ENCODE measurements around the gene SAMD14. TPM values are rescaled to one million over a fixed set of nuclear protein-coding genes. Genes with fewer than 3 reads are reported as not detected.

SAMD14 gene
- total RNA-seq, 2 experiments from 2014 or later, result 0.59 TPM; not detected in 1

DNA sequence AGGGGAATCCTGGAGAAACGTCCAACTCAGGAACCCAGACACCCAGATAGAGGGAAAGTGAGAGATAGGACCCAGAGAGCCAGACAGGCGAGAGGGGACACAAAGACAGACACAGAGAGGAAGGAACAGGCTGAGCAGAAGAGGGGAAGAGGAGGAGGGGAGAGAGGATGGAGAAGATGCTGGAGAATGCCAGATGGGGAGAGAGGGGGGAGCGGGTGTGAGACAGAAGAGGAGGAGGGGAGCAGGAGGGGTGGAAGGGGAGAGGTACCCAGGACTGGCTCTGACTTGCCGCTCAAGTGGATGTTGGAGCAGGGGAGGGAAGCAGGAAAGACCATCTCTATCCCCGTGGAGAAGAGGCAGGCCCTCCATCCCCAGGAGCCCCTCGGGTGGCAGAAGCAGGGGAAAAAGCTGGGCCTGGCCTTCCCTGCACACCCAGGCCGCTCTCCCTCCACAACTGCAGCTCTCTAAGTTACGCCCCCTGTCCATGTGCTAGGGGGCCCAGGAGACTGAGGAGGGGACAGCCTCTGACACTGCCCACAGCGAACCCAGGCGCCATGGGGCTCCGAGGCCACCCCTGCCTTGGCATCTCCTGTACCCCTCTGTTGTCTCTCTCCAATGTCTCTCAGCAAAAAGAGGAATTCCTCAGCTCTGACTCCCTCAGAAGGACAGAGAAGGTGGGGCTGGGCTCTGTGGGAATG is 15.7 kb upstream of the SAMD14 start:
- Histone ChIP-seq H3K4me2 (ENCODE audit: low read length) (peak overlapping the region; percentile 95), H3K79me2 (ENCODE audit: insufficient read depth, low read depth, low read length) (peaks cover 55% of the 10 kb centered on the region), H2AFZ (ENCODE audit: low read length) (no peak overlapping the region), H4K20me1 (ENCODE audit: insufficient read depth, low read length) (peaks cover 22% of the 10 kb centered on the region), H3K9me2 (ENCODE audit: insufficient read depth, low read length) (no peaks in the 10 kb centered on the region), H3K4me1 (ENCODE audit: insufficient read depth, low read length, poor library complexity, severe bottlenecking) (peaks cover 41% of the 10 kb centered on the region), H3K4me3 (ENCODE audit: low read depth, low read length, poor library complexity, severe bottlenecking) (peak overlapping the region; percentile 89), H3K9me3 (ENCODE audit: low read length) (no peaks in the 10 kb centered on the region), H3K36me3 (ENCODE audit: insufficient read depth, low read length) (peaks cover 83% of the 10 kb centered on the region), H3K27ac (ENCODE audit: low read depth, low read length, poor library complexity, severe bottlenecking) (no peak overlapping the region)
- intact Hi-C loops (cut with micrococcal nuclease; ENCODE audit: unreplicated experiment), result no loop called here
- TF ChIP-seq EZH2phosphoT487 (IDR thresholded peaks at IDR 0.05; ENCODE audit: borderline replicate concordance, low read depth, low read length), result no peak
- TF ChIP-seq, protein P1, sequence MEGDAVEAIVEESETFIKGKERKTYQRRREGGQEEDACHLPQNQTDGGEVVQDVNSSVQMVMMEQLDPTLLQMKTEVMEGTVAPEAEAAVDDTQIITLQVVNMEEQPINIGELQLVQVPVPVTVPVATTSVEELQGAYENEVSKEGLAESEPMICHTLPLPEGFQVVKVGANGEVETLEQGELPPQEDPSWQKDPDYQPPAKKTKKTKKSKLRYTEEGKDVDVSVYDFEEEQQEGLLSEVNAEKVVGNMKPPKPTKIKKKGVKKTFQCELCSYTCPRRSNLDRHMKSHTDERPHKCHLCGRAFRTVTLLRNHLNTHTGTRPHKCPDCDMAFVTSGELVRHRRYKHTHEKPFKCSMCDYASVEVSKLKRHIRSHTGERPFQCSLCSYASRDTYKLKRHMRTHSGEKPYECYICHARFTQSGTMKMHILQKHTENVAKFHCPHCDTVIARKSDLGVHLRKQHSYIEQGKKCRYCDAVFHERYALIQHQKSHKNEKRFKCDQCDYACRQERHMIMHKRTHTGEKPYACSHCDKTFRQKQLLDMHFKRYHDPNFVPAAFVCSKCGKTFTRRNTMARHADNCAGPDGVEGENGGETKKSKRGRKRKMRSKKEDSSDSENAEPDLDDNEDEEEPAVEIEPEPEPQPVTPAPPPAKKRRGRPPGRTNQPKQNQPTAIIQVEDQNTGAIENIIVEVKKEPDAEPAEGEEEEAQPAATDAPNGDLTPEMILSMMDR (conservative IDR thresholded peaks at IDR 0.05; ENCODE audit: low read length), result no peak
- POLR2A ChIA-PET, result interaction anchor here (0.9 kb wide), 1 partner anchor 15 kb away, joined by 3 read pairs; no protein-coding TSS in a partner anchor
- DNase-seq (ENCODE audit: low spot score), result no peak
- CTCF ChIA-PET (ENCODE audit: unreplicated experiment), result interaction anchor here (1.0 to 1.1 kb wide), 2 partner anchors 9 to 52 kb away, joined by 3 read pairs; no protein-coding TSS in a partner anchor
- no TSS peak for BruUV-seq (replicated peaks)

GRCh38 chr17:50144845-50145531 is 15.0 kb upstream of the SAMD14 start:
- H3K79me2 ChIP-seq (ENCODE audit: insufficient read depth, low read depth, low read length), result peaks cover 50% of the 10 kb centered on the region
- CTCF ChIA-PET (ENCODE audit: unreplicated experiment), result no interaction called here
- peaks cover 48% of the 10 kb centered on the region for H3K4me1 ChIP-seq (ENCODE audit: insufficient read depth, low read length, poor library complexity, severe bottlenecking)
- TF ChIP-seq, protein P1 (conservative IDR thresholded peaks at IDR 0.05; ENCODE audit: low read length), result no peak
- no peak for TF ChIP-seq EZH2phosphoT487 (IDR thresholded peaks at IDR 0.05; ENCODE audit: borderline replicate concordance, low read depth, low read length)
- no peaks in the 10 kb centered on the region for H3K9me3 ChIP-seq (ENCODE audit: low read length)
- POLR2A ChIA-PET, result no interaction called here
- H3K9me2 ChIP-seq (ENCODE audit: insufficient read depth, low read length), result no peaks in the 10 kb centered on the region
- DNase-seq (ENCODE audit: low spot score), result no peak
- H3K27ac ChIP-seq (ENCODE audit: low read depth, low read length, poor library complexity, severe bottlenecking), result no peak overlapping the region
- peaks cover 22% of the 10 kb centered on the region for H4K20me1 ChIP-seq (ENCODE audit: insufficient read depth, low read length)
- H3K36me3 ChIP-seq (ENCODE audit: insufficient read depth, low read length), result peaks cover 90% of the 10 kb centered on the region
- H2AFZ ChIP-seq (ENCODE audit: low read length), result no peak overlapping the region
- peak overlapping the region; percentile 95 for H3K4me2 ChIP-seq (ENCODE audit: low read length)
- H3K4me3 ChIP-seq (ENCODE audit: low read depth, low read length, poor library complexity, severe bottlenecking), result no peak overlapping the region
- intact Hi-C loops (cut with micrococcal nuclease; ENCODE audit: unreplicated experiment), result no loop called here
- no TSS peak for BruUV-seq (replicated peaks)

All from OCI-LY7 (cell line).